ENCODE data around the gene RPS6KA3. TPM values are rescaled to one million over a fixed set of nuclear protein-coding genes. Genes with fewer than 3 reads are reported as not detected.

Gene RPS6KA3
- total RNA-seq, 1 donor from 2014 or later, result 35.6 TPM

DNA sequence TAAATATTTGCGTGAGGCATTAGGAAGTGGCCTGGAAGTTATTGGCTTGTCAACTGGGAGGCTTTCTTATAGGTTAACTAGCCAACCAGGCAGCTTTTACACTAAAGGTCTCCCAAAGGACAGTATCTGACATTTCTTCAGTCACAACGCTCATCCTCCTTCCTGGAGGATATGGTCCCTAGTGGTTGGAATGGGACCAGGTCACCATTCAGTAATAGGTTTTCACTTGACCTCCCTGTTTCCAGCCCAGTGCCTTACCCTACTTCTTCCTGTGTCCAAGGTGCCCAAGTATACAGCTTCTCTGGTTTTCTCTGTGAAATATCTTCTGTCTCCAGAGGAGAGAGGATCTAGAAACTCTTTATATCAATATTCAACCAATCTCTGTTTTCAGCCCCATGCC, 38.5 kb downstream of the RPS6KA3 start:
- intact Hi-C loops (cut with micrococcal nuclease), result no loop called here
- ATAC-seq (no peak), DNase-seq (no peak)

- ATAC-seq (peak; percentile 37), DNase-seq (no peak)
- intact Hi-C loops (cut with micrococcal nuclease), result no loop called here
These were observed 39.6 kb downstream of the RPS6KA3 start for GRCh38 chrX:20227116-20227515.

GRCh38 chrX:20225488-20225833, 41.2 kb downstream of the RPS6KA3 start:
- peak; percentile 39 for ATAC-seq
- intact Hi-C loops (cut with micrococcal nuclease), result no loop called here

DNA sequence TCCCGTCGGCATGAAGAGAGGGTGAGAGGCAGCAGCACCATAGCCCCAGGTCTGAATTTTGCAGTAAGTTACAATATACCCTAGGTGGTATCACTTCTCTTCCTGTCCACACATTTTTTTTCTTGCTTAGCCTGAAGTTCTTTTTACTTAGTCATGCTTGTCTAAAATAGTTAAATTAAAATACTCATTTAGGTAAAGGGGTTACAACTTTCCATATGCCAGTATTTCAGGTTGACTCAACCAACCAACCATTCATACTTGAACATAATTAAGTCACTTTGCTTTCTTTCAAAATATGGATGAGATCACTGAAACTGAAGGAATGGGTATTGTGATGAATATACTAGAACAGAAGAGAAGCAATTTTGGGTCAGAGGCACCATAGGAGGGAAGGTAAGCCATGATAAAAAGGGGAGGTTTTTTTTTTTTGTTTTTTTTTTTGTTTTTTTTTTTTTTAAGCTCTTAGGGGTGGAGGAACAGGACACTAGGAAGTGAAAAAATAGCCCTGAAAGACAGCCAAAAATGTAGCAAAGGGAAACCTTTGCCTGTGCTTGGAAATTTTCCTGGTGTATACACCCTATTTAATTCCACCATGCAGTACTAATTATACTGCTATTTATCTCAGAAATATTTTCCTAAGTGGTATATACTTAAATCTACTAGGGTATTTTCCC, 41.8 kb downstream of the RPS6KA3 start:
- intact Hi-C loops (cut with micrococcal nuclease), result no loop called here
- DNase-seq (no peak), ATAC-seq (peak; percentile 64)

More at GRCh38 chrX:20225488-20225833, 41.2 kb downstream of the RPS6KA3 start:
- DNase-seq, result no peak

GRCh38 chrX:20221902-20222301, 44.8 kb downstream of the RPS6KA3 start:
- no peak for ATAC-seq
- intact Hi-C loops (cut with micrococcal nuclease), result no loop called here
- DNase-seq, result no peak

DNA sequence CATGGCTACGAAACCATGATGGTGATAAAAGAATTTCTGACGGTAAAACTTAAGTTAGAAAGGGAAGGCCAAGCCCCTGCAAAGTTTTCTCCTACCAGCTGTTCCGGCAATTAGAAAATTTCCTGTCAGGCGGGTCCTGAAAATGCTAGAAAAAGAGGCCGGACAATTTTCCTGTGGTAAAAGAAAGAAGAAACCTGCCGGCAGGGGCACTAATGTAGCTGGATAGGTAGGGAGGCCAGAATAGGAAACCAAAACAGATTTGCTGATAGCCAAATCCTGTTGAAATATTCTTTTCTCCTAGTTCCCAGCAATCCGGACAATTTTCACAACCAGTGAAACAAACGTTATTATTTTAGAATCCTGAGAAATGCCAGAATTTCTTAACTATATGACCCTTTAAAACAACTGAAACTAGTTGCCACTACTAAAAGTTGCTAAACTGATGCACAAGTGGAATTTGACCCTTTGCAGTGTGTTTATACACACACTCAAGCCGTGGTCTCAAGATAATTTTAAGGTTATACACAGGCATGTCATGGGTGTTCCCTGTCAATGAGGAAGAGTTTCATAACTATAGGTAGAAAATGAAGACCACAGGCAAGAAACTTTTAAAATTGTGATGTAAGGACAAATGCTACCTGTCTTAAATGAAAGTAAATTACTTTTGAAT, 47.7 kb downstream of the RPS6KA3 start:
- ATAC-seq (peak; percentile 27), DNase-seq (no peak)
- intact Hi-C loops (cut with micrococcal nuclease), result no loop called here

DNA sequence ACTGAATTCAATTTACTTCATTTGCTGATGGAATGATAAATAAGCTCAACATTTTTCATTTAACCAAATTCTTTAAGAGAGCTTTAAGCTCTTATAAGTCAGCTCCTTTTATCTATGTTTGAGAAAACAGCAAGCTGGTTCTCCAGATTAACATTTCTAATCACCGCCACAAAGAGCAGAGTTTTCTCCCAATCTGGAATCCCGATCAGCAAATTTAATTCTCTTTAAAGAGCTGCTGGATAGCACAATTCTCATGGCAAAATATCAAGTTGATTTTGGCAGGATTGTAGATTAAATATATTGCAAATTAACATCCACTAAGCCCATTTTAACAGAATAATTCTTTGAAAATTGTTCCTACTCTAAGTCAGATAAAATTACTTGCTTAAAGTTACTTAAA, 48.8 kb downstream of the RPS6KA3 start:
- ATAC-seq (no peak), DNase-seq (no peak)
- intact Hi-C loops (cut with micrococcal nuclease), result no loop called here

DNA sequence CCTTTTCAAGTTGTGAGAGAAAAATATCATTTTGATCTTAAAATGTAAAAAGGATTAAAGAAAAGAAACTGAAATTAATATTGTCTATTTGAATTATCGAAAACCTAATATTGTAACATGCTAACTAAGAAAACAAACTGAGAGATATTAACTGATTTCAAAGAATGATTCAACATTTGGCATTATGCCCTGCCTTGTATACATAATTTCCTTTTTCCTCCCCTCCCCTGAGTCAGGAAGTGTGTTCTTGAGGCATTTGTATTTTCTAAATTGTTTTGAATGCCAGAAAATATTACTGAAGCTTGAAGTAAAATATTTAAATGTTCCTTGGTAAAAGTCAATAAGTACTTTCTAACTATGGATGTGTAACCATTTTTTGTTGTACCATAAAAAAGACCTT, 49.4 kb downstream of the RPS6KA3 start:
- no peak for ATAC-seq

DNA sequence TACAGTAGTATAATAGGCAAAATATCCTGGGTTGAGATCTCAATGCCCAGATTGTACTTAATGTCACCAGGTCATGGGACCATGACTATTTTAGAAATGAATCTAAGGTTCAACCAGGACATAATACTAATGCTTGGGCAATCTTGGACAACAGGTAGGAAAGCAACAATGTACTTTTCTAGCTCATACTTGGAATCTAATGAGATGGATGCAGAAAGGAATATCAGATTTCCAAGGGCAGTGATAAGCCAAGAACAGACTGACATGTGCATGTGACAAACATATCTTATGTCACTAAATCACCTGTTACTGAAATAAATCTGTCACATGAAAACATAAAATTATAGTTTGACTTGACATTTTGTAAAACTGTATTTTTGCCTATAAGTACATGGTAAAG, 51.1 kb downstream of the RPS6KA3 start:
- ATAC-seq, result no peak
- no peak for DNase-seq
- intact Hi-C loops (cut with micrococcal nuclease), result no loop called here

More for the DNA sequence above, 49.4 kb downstream of the RPS6KA3 start:
- intact Hi-C loops (cut with micrococcal nuclease), result no loop called here
- no peak for DNase-seq

GRCh38 chrX:20212486-20213089, 54.1 kb downstream of the RPS6KA3 start:
- intact Hi-C loops (cut with micrococcal nuclease), result no loop called here
- ATAC-seq (no peak), DNase-seq (no peak)

DNA sequence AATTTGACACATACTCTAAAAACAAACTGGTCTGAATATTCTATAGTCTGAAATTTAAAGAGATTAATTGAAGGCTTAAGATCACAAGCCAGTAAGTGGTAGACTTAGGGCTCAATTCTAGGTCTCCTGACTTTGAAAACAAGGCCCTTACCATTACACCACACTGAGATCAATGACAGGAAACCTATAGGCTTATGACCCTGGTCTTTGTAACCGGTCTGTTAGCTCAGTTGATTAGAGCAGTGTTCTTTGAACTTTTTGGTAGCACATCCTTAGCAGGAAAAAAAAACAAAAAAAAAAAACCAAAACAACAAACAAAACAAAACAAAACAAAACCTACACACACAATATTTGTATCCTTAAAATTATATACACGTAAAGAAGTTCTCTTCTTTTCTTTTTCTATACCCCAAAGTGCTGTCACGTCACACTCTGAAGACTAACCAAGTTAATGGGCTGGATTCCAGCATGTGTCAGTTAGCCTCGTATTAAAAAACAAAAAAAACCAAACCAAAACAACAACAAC, 55.4 kb downstream of the RPS6KA3 start:
- ATAC-seq (no peak), DNase-seq (no peak)
- intact Hi-C loops (cut with micrococcal nuclease), result no loop called here

DNA sequence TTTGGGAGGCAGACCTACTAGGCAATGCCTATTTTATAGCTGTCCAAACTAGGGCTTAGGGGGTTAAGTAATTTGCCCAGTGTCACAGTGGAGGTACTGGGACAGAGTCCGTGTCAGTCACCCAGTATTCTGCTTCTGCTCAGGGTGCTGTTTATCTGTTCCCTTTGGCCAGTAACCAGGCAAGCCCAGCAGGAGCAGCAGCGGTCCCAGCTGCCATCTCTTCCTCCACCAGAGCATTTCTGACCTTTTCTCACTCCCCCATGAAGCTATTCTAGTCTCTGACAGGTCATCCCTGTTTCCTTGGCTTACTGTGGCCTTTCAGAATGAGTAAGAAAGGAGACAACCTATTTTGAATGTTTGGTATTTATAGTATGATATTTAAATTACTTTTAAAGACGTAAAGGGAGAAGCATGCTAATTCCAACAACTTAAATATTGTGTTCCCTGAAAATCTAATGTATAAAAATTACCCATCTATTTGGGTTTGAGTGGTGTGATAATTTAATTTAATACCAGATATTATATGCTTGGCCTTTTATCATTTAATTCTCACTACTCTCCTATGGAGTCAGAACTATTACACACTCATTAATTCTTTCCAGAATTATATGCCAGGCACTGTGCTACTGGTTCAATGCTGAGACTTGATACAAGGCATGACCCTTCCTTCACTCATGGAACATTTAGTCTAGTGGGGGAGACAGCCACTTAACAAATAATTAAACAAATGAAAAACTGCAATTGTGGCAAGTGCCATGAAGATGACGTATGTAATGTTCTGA, 60.6 kb downstream of the RPS6KA3 start:
- ATAC-seq (peak; percentile 94), DNase-seq (peak; percentile 26)
- intact Hi-C loops (cut with micrococcal nuclease), result no loop called here

DNA sequence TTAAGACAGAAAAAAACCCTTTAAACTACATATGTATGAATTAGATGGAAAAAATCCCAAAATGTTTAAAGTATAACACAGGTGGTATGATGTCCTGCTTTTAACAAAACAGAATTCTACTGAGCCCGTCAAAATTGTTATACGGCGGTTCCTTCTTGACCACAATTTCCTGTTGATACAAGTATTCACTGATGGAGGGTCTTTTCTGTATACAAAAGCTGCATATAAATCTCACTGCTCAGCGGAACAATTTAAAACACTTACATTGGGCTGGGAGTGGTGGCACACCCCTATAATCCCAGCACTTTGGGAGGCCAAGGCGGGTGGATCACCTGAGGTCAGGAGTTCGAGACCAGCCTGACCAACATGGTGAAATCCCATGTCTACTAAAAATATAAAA, 62.4 kb downstream of the RPS6KA3 start:
- DNase-seq (no peak), ATAC-seq (no peak)
- intact Hi-C loops (cut with micrococcal nuclease), result no loop called here

DNA sequence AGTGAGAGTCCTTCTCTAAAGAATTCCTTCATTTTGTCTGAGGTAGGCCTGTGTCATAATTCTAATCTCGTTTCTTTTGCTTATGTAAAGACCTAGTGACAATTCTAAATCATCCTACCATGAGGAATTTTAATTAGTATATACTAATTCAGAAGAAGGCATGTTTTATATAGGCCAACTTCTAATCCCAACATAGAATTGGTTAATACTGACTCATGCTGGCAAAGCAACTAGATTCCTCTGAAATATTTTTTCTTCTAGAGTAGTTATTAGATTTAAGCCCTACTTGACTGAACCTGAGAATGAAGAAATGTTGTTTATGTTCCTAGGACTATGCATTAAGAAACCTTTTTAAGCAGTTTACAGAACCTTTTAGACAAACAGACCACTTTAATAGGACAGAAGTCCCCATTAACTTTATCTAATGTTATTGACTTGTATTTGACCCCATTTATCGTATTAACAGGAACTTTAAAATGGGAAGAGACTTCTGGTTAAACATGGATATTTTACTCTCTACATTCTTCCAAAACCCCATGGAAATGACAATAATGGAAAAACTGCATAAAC, 69.0 kb downstream of the RPS6KA3 start:
- DNase-seq (no peak), ATAC-seq (no peak)
- intact Hi-C loops (cut with micrococcal nuclease), result no loop called here

GRCh38 chrX:20189171-20189570, 77.5 kb downstream of the RPS6KA3 start:
- ATAC-seq, result no peak
- intact Hi-C loops (cut with micrococcal nuclease), result no loop called here
- no peak for DNase-seq

- ATAC-seq (no peak), DNase-seq (no peak)
- intact Hi-C loops (cut with micrococcal nuclease), result no loop called here
These were observed 84.9 kb downstream of the RPS6KA3 start for GRCh38 chrX:20181598-20182329.

GRCh38 chrX:20177093-20177492, 89.6 kb downstream of the RPS6KA3 start:
- DNase-seq (no peak), ATAC-seq (no peak)
- intact Hi-C loops (cut with micrococcal nuclease), result no loop called here

- ATAC-seq (no peak), DNase-seq (no peak)
- intact Hi-C loops (cut with micrococcal nuclease), result no loop called here
These were observed 92.9 kb downstream of the RPS6KA3 start for GRCh38 chrX:20173856-20174255.

DNA sequence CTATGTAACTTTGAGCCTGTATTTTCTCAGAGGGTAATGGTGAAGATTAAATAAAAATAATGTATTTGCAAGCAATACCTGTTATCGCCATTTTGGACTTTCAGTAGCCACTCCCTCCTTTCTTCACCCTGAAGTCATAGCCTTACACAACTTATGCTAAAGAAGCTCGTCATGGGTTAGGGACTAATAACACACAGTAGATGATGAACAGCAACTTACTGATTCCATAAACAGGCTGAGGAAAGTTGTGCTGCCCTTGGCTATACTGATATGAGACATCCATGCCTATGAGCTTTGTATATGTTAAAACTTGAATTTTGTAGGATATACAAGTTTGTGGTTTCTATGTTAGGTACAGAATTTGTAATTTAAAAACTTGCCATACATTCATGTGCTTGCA, 93.4 kb downstream of the RPS6KA3 start:
- intact Hi-C loops (cut with micrococcal nuclease), result no loop called here
- DNase-seq (no peak), ATAC-seq (no peak)
